ENCODE measurements around the gene VSIG10. TPM values are rescaled to one million over a fixed set of nuclear protein-coding genes. Genes with fewer than 3 reads are reported as not detected.

The VSIG10 gene
- polyA plus RNA-seq, 3 donors = 20.5 to 24.8 (median 24.6) TPM

DNA sequence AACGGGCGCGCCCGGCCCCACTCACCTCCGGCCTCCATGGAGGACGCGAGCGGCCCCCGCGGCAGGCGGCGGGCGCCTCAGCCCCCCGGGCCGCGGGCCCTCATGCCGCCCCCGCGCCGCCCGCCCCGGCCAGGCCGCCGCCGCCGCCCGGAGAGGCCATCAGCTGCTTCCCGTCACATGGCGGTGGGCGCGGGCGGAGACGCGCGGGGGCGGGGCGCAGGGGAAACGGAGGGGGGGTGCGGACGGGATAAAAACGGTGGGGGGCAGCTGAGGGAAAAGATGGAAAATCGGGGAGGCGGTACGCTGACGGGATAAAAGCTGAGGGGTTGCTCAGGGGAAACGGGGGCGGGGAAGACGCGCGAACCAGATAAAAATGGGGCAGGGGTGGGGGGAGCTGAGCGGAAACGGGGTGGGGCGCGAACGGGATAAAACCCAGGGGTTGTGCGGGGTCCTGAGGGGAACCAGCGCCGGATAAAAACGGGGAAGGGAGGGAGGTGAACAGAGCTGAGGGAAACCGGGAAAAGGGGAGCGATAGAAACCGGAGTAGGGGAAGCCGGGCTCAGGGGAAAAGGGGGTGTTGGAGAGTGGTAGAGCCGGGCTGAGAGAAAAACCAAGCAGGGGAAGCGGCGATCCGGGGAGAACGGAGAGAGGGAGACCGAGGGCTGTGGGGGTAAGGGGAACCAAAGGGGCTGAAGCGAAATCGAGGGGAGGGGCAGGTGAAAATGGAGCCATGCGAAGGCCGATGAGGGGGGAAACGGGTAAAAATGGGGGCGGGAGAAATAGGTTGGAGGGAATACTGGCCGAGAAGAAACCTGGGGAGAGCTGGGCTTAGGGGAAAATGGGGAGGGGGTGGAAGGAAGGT lies 42.6 kb downstream of the VSIG10 start, which contains the start of gene WSB2:
Gene WSB2 (minus strand): TSS at position 169 of the 862 bp plus-strand sequence. CDS start 131 bp downstream, at position 38.
- DNase-seq (ENCODE audit: low read depth in 3 of 3, low spot score in 2 of 3) = peak in 2 of 3 donors; percentile 25 to 26

DNA sequence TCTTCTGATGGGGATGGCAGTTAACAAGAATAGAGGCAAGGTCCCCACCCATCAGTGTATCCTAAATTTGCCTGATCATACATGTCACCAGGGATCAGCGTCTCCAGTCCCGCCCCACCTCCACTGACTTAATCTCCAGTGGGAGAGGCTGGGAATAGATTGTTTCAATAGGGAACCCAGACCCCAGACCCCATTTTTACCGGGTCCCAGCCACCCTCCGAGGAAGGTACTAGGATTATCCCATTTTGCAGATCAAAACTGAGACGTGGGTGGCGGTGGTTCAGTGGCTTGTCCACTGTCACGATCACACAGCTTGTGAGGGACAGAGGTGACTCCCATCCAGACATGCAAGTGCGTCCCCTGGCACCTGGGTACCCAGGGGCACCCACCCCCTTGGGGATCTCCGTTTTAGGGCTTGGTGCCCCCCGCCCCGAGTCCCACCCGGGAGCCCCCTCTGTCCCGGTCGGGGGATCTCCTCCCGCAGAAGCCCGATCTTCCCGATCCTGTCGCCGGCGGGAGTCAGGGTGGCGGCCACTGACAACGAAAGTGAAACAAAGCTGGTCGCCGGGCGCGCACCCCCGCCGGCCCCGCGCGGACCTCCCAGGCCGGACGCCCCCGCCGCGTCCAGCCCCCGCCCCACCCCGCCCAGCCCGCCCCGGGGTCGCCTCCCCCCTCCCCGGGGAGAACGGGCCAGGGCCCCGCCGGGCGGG lies 43.4 kb downstream of the VSIG10 start:
- peak in 2 of 3 donors; percentile 5 to 15 for DNase-seq (ENCODE audit: low read depth in 3 of 3, low spot score in 2 of 3)

DNA sequence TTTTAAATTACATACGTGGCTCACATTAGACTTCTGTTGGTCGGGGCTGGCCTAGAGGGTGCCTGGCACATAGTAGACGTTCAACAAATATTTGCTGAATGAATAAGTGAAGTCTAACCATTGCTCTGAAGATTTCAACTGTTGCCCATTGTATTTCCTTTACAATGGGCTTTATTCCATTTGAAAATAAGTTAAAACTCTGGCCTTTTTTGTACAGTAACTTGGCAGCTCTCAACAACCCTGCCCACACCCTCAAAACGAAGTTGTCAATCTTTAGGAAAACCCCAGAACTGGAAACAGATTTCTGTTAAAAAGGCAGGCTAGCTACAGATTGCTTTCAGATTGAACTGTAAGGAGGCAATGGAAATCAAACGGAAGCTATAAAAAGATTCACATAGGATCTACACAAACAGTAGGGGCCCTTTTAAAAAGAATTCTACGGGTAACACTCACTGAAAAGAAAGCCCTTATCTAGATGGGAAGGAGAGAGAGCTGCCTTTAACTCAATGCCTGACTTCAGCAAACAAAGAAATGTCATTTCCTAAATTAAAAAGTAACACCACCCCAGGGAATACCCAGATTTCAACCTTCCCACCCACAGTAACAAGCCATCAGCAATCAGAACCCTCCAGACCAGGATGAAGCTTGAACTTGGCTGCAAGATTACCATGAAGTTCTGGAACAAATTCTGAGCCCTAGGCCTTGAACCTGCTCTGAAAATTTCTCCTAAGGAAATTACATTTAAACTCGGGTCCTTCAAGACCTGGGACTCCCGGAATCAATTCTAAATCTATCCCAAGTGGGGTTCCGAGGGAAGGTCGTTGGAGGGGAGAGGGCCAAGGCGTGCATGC lies 44.2 kb downstream of the VSIG10 start:
- DNase-seq (ENCODE audit: low read depth in 3 of 3, low spot score in 2 of 3) = peak in 1 of 3 donors; percentile 9

DNA sequence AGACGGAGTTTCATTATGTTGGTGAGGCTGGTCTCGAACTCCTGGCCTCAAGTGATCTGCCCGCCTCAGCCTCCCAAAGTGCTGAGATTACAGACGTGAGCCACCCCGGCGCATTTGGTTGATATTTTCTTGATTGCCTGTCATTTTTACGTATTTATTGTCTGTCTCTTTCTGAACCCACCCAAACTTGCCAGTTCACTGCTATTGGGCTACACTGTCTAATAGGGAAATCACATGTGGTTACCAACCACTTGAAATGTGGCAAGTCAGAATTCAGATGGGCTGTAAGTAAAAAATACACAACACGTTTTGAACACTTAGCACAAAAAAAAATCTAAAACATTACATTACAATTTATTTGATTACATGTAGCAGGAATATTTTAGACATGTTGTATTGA lies 44.9 kb downstream of the VSIG10 start:
- no peak for DNase-seq (ENCODE audit: low read depth in 3 of 3, low spot score in 2 of 3)

DNA sequence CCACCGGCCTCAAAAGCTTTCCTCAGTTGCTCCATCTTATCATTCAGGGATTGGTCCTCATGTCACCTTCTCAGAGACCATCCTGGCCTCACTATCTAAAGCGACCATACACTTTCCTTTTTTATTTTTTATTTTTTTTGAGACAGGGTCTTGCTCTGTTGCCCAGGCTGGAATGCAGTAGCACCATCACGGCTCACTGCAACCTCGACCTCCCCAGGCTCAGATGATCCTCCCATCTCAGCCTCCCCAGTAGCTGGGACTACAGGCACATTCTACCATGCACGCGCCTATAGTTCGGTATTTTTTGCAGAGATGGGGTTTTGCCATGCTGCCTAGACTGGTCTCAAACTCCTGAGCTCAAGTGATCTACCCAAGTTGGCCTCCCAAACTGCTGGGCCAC lies 45.6 kb downstream of the VSIG10 start:
- no peak for DNase-seq (ENCODE audit: low read depth in 3 of 3, low spot score in 2 of 3)

DNA sequence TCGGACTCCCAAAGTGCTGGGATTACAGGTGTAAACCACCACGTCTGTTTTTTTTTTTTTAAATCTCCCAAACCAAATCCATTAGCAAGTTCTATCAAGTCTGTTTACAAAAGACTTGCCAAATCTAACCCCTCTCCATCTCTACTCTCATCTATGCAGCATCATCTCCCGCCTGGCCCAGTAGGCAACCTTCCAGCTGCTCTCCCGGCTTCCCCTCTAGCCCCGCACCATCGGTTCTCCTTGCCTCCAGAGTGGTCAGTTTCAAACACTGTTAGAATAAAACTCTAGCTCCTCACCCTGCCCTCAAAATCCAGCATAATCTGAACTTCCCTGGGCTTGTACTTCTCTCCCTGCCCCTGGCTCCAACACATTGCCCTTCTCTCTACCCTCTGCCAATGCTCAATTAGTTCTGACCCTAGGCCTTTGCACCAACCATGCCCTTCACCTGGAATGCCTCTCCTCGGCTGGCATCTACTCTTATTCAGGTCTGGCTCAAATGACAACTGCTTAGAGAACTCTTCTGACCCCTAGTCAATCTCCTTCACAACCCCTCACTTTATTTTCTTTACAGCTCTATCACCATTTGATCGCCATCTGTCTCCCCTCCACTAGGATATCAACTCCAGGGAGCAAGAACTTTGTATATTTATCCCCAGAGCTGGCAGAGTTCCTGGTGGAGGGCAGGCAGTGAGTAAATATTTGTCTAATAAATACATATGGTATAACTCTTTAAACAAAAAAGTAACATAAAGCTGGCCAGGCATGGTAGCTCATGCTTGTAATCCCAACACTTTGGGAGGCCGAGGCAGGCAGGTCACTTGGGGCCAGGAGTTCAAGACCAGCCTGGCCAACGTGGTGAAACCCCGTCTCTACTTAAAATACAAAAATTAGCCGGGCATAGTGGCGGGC lies 47.7 kb downstream of the VSIG10 start:
- no peak for DNase-seq (ENCODE audit: low read depth in 3 of 3, low spot score in 2 of 3)

DNA sequence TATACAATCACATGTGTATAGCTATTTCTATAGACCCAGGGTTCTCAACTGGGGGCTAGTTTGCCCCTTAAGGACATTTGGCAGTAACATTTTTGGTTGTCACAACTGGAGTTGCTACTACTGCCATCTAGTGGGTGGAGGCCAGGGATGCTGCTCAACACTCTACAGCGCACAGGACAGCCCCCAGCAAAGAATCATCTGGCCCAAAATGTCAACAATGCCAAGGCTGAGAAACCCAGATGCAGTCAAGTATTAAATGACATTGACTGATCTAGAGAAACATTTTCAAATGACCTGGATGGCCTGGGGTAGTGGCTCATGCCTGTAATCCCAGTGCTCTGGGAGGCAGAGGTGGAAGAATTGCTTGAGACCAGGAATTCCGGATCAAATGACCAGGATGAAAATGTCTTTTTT lies 48.7 kb downstream of the VSIG10 start:
- peak in 1 of 3 donors; percentile 23 for DNase-seq (ENCODE audit: low read depth in 3 of 3, low spot score in 2 of 3)

DNA sequence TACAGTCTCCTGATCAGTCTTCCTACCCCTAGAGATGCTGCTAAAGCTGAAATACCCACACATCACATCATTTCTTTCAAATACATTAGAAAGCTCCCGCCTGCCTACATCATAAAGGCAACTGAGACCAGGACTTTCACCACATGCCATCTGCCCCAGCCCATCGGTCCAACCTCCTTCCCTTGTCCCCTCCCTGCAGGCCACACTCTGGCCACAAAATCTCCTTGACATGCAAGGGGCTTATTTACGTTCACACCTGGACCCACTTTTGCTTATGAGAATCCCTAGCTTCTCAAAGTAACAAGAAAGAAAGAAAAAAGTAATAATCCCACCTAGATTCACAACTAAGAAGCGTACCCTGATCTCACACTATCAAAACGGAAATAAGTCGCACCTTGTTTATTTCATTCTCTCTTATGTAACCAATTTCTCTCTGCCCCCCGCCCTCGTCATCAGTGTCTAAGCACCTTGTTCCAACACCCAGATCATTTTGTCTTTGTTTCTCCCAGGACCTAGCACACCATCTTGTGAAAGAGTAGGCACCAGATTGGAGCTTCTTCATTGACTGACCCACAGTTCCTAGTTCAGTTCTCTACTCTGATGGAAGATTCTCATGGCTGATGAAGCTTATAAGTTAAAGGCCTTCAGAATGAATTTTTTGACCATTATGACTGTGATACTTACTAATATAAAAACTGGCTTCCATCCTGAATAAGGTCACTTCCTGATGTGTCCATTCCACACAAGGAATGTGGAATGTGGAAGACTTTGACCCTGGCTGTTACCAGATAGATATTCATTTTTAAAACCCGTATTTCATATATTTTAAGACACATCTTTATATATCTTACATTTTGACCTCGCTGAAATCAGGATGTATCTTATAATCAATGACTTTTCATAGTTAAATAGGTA lies 50.5 kb downstream of the VSIG10 start:
- DNase-seq (ENCODE audit: low read depth in 3 of 3, low spot score in 2 of 3) = no peak

DNA sequence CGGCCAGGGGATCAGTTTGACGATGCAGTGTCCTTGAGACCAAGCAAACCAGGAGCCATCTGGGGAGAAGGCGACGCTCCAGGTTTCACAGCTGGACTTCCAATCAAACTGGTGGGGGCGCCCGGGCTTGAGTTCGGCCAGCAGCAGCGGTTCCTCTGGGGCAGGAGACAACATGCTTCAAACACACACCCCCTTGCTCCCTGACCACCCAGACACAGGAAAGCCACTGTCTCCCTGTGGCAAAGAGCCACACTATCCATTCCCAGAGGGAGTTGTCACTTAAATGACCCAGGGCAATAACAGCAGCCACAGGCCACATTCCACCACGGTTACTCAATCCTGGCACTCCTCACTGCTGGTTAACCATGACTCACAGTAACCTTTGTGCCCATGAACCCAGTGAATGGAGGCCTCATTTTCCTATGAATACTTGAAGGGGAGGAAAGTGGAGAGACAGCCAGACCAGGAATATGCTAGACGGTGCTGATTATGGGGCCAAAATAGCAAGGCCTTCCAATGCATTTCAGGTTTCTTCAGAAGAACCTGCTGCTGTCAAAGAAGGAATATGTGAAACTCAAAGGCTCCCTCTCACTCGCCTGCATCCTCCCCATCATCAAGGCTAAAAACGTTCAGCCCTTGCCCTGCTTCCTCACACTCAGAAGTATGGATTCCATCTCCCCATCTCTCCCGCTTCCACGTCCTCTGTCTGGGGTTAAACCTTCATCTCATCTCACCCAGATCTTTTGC lies 51.3 kb downstream of the VSIG10 start:
- DNase-seq (ENCODE audit: low read depth in 3 of 3, low spot score in 2 of 3) = peak in 1 of 3 donors; percentile 18

DNA sequence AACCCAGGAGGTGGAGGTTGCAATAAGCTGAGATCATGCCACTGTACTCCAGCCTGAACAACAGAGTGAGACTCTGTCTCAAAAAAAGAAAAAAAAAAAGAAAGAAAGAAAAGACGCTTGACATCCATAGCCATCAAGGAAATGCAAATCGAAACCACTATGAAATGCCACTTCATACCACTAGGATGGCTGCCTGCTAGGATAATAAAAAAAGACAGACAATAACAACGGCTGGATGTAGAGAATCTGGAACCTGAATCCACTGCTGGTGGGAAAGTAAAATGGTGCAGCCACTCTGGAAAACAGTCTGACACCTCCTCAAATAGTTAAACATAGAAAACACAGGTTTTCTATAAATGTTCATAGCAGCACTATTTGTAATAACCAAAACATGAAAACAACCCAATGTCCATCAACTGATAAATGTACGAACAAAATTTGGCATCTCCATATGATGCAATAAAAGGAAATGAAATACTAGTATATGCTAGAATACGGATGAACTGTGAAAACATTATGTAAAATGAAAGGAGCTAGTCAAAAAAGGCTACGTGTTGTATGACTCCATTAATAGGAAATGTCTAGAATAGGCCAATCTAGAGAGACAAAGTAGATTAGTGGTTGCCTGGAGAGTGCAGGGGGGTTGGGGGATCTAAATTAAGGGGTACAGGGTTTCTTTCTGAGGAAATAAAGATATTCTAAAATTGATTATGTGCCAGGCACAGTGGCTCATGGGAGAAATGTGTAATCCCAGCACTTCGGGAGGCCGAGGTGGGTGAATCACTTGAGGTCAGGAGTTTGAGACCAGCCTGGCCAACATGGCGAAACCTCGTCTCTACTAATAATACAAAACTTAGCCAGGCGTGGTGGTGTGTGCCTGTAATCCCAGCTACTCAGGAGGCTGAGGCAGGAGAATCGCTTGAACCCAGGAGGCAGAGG lies 52.6 kb downstream of the VSIG10 start:
- DNase-seq (ENCODE audit: low read depth in 3 of 3, low spot score in 2 of 3) = no peak

DNA sequence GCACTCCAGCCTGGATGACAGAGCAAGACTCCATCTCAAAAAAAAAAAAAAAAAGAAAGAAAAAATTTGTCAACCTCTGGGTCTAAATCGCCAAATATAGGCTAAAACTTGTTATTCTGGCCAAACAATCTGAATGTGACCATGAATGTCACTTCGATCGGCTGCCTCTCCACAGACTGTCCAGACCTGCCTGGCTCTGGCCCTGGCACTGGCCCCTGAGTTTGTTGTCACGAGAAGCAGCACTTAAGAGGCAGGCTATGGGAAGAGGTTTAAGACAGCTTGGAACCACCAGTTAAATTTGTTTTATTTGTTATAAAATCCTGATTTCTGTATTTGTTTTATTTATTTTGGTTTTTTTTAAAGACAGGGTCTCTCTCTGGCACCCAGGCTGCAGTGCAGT lies 57.4 kb downstream of the VSIG10 start:
- DNase-seq (ENCODE audit: low read depth in 3 of 3, low spot score in 2 of 3) = no peak

DNA sequence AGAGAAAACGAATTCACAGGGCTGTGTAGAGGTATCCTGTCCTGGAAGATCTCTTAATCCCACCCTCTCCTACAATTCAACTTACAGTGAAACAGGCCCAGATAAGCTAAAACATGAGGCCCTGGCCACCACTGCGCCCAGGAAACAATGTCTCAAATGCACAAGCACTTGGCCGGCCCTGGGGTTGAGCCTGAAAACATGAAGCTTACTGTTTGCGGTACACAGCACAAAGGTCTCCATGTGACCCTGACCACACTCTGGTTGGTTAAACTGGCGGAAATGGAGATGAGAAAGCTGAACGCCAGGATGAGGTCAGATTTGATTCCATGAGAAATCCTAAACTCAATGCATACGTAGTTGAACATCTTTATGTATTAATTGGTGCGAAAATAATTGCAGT lies 59.2 kb downstream of the VSIG10 start:
- DNase-seq (ENCODE audit: low read depth in 3 of 3, low spot score in 2 of 3) = no peak

DNA sequence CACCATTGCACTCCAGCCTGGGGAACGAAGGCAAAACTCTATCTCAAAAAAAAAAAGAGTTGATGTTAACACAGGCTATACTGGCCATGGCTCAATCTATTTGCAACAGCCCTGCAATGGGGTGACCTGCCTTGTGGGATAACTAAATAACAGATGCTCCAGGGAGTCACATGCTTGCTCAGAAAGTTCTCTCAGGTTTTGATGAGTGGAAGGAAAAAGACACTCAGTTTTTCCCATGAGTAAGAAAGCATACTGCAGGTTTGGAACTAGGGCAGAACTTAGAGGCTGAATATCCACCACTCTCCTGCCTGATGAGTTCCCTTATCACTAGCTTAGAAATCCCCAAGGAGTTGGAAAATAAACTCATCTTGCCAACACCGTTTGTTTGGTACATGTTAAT lies 59.7 kb downstream of the VSIG10 start:
- DNase-seq (ENCODE audit: low read depth in 3 of 3, low spot score in 2 of 3) = no peak

DNA sequence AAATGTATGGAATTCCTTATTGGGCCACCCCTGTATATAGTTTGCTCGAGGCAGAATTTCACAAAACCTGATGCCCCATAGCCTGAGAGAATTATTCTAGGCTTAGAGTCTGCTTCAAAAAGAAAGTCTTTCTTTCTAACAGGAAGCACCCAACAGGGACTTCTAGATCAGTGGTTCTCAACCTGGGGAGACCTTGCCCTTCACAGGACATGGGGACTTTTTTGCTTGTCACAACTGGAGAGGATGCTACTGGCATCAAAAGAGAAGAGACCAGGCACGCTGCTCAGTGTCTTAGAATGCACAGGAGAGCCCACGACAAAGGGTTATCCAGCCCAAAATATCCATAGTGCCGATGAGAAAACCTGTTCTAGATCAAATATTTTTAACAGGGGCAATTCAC lies 61.7 kb downstream of the VSIG10 start:
- no peak for DNase-seq (ENCODE audit: low read depth in 3 of 3, low spot score in 2 of 3)

DNA sequence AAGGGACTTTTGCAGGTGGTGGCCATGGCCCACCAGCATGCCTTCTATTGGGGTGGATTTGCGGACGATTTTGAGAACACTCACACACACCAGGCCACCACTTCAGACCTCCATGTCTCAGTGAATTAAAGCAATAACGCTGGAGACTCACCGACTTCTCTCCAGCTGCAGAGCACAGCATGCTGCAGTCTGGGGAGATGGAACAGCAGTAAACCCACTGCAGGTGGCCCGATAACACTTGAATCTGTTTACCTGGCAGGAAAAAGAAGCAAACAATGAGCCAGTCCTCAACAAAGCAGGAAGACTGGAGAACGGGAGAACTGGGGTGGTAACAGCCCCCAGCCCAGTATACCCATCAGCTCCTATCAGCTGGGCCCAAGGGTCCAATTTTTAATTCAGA lies 65.7 kb downstream of the VSIG10 start:
- no peak for DNase-seq (ENCODE audit: low read depth in 3 of 3, low spot score in 2 of 3)

DNA sequence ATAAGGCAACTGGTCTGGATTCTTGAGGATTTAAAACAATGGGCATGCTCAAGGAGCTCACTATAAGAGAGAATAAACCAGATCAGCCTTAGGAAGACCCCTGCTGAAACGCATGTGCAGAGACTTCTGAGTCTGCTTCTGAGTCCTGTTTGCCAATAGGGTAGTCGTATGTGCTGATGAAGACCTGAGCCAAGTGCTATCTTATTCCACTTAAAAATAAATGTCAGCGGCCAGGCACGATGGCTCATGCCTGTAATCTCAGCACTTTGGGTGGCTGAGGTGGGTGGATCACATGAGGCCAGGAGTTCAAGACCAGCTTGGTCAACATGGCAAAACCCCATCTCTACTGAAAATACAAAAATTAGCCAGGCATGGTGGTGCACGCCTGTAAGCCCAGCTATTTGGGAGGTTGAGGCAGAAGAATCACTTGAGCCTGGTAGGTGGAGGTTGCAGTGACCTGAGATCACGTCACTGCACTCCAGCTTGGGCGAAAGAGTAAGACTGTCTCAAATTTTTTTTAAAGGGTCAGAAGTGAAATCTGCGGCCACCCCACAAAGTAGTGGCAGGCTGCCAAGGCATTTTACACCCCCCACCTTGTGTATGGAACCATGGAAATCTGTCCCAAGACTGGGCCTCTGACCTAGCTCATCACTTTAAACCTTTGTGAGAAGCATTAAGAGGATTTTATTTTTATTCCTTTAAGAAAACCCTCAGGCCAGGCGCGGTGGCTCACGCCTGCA lies 67.0 kb downstream of the VSIG10 start:
- DNase-seq (ENCODE audit: low read depth in 3 of 3, low spot score in 2 of 3) = no peak
